GM03348 (cell line): ENCODE results near the gene SLC15A3.

ENCODE experiments used
- DNase-seq: peaks from one replicate; pipeline ENCODE4 v3.0.0; 2012; ENCODE audit warnings: low spot score

Gene SLC15A3

GRCh38 chr11:60889869-60890311, 62.1 kb downstream of the SLC15A3 start:
- no peak for DNase-seq

GRCh38 chr11:60887556-60887955, 64.4 kb downstream of the SLC15A3 start:
- DNase-seq: peak; percentile 70
